Peyer's patch (tissue), 4 donors: ENCODE measurements around the gene CYP4F12.

Experiments used
- CTCF ChIP-seq, 6 experiments: fragments of 450-650 bp in 4 of 6; fragments of 200-600 bp in 2 of 6; sonication (generic) in 1 of 6; IDR thresholded peaks; one replicate each; pipeline ENCODE4 v1.5.1; 2017 to 2019; ENCODE audit warnings: antibody characterized with exemption in 6 of 6, mild to moderate bottlenecking in 3 of 6, moderate library complexity in 1 of 6
- POLR2A ChIP-seq, 2 donors: fragments of 450-650 bp; IDR thresholded peaks; one replicate each; pipeline ENCODE4 v1.5.1; 2017; ENCODE audit warnings: antibody characterized with exemption in 2 of 2, mild to moderate bottlenecking in 2 of 2, moderate library complexity in 2 of 2

- TF ChIP-seq CTCF (IDR thresholded peaks at IDR 0.05) (no peak), POLR2A (IDR thresholded peaks at IDR 0.05) (no peak)
Observed at GRCh38 chr19:15740785-15741184, 67.9 kb downstream of the CYP4F12 start.
